Natural killer cell (primary cell): ENCODE results near the gene HOXC5. TPM values are rescaled to one million over a fixed set of nuclear protein-coding genes. Genes with fewer than 3 reads are reported as not detected.
A peak's percentile ranks its signal among the peaks of the same experiment; 100 is the strongest.
"Not testable (repeated sequence)": the region's sequence is repeated elsewhere in the genome, so short reads cannot be mapped to it uniquely, and the experiment has no call there.

Source experiments
- ATAC-seq, 3 donors: fragments of 150-1000 bp in 2 of 3; fragments of 200-7000 bp in 1 of 3; cut with Tn5 transposase; 1 replicate in 1 of 3; 2 replicates in 2 of 3; pipeline ENCODE4 v1.10.0; 2021; ENCODE audit warnings: mild to moderate bottlenecking in 2 of 3, moderate library complexity in 2 of 3
- DNase-seq, 2 donors: peaks; one replicate each; pipeline versions ENCODE4 v3.0.0 to v3.0.0-alpha.2; 2013 to 2021; ENCODE audit warnings: mixed read lengths in 1 of 2
- H3K27ac ChIP-seq: one replicate; pipeline ENCODE4 v1.5.1; 2013; ENCODE audit warnings: mild to moderate bottlenecking, low read length
- H3K27me3 ChIP-seq: one replicate; pipeline ENCODE4 v1.6.1; 2013; ENCODE audit warnings: low read length; ENCODE audit not compliant: control insufficient read depth, insufficient read depth
- H3K36me3 ChIP-seq: one replicate; pipeline ENCODE4 v1.6.1; 2013; ENCODE audit warnings: low read length; ENCODE audit not compliant: control insufficient read depth, insufficient read depth
- H3K4me1 ChIP-seq: one replicate; pipeline ENCODE4 v1.6.1; 2013; ENCODE audit warnings: low read length; ENCODE audit not compliant: control insufficient read depth, insufficient read depth
- H3K4me3 ChIP-seq: one replicate; pipeline ENCODE4 v1.5.1; 2013; ENCODE audit warnings: low read length
- H3K9me3 ChIP-seq: one replicate; pipeline ENCODE4 v1.6.1; 2013; ENCODE audit warnings: low read length; ENCODE audit not compliant: control insufficient read depth, insufficient read depth
- H3K27ac Mint-ChIP-seq, 2 donors: one replicate each; pipeline ENCODE4 v1.8.0; 2022; ENCODE audit warnings: mild to moderate bottlenecking in 2 of 2, mixed read lengths in 2 of 2, moderate library complexity in 1 of 2
- H3K27me3 Mint-ChIP-seq, 2 donors: one replicate each; pipeline ENCODE4 v1.8.0; 2022; ENCODE audit warnings: low read depth in 2 of 2, mixed read lengths in 2 of 2
- H3K36me3 Mint-ChIP-seq: one replicate; pipeline ENCODE4 v1.8.0; 2022; ENCODE audit warnings: mixed read lengths
- H3K4me1 Mint-ChIP-seq, 2 donors: one replicate each; pipeline ENCODE4 v1.8.0; 2022; ENCODE audit warnings: mixed read lengths in 2 of 2
- H3K4me3 Mint-ChIP-seq: one replicate; pipeline ENCODE4 v1.8.0; 2022; ENCODE audit warnings: mild to moderate bottlenecking, moderate library complexity, mixed read lengths
- H3K9me3 Mint-ChIP-seq, 2 donors: one replicate each; pipeline ENCODE4 v1.8.0; 2022; ENCODE audit warnings: mixed read lengths in 2 of 2
- WGBS: methylation state at CpG from one replicate; pipeline ENCODE4 v1.1.7; 2013; ENCODE audit warnings: missing lambda C conversion rate; ENCODE audit not compliant: insufficient coverage; 5-methylcytosine and 5-hydroxymethylcytosine counted together
- intact Hi-C: fragments of 100-400 bp; cut with micrococcal nuclease; formaldehyde crosslinking; loops from one replicate; pipeline ENCODE4 v1.14.2; 2022
- total RNA-seq, 4 donors: library from RNA; stranded (reverse); fragments of 120-200 nt in 1 of 4; gene quantifications; one replicate each; pipeline versions ENCODE4 v1.2.3 to v1.2.4, GENCODE V29; 2013 to 2022
- TF ChIP-seq, protein P1 (sequence below): fragments of 200-600 bp; IDR thresholded peaks from one replicate; pipeline ENCODE4 v1.8.0; 2022; ENCODE audit warnings: antibody characterized with exemption

HOXC5 gene
- total RNA-seq, 3 donors from 2014 or later (not counting 1 experiment from before 2014, with no cell fraction given) = 0.20 TPM; not detected in 2

GRCh38 chr12:54075409-54075808 lies 42.6 kb downstream of the HOXC5 start:
- H3K4me1 ChIP-seq = peaks cover 1% of the 10 kb centered on the region
- no peaks in the 10 kb centered on the region for H3K9me3 ChIP-seq
- peaks cover 2 to 8% of the 10 kb centered on the region in 2 donors for H3K4me1 Mint-ChIP-seq
- no peak for DNase-seq
- peaks cover 6% of the 10 kb centered on the region for H3K27me3 ChIP-seq
- peaks cover 0 to 15% of the 10 kb centered on the region in 2 donors for H3K27me3 Mint-ChIP-seq
- no peak overlapping the region for H3K27ac Mint-ChIP-seq
- TF ChIP-seq, protein P1, sequence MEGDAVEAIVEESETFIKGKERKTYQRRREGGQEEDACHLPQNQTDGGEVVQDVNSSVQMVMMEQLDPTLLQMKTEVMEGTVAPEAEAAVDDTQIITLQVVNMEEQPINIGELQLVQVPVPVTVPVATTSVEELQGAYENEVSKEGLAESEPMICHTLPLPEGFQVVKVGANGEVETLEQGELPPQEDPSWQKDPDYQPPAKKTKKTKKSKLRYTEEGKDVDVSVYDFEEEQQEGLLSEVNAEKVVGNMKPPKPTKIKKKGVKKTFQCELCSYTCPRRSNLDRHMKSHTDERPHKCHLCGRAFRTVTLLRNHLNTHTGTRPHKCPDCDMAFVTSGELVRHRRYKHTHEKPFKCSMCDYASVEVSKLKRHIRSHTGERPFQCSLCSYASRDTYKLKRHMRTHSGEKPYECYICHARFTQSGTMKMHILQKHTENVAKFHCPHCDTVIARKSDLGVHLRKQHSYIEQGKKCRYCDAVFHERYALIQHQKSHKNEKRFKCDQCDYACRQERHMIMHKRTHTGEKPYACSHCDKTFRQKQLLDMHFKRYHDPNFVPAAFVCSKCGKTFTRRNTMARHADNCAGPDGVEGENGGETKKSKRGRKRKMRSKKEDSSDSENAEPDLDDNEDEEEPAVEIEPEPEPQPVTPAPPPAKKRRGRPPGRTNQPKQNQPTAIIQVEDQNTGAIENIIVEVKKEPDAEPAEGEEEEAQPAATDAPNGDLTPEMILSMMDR = no peak
- H3K4me3 ChIP-seq = no peak overlapping the region
- no peak overlapping the region for H3K4me3 Mint-ChIP-seq
- intact Hi-C loops = no loop called here
- no peaks in the 10 kb centered on the region for H3K36me3 ChIP-seq
- ATAC-seq = no peak
- H3K36me3 Mint-ChIP-seq = no peaks in the 10 kb centered on the region
- no peaks in the 10 kb centered on the region for H3K9me3 Mint-ChIP-seq
- H3K27ac ChIP-seq = no peak overlapping the region
- 76% methylated on average over 5 of the region's 6 CpGs for WGBS

GRCh38 chr12:54075974-54076373 lies 43.1 kb downstream of the HOXC5 start:
- no peak overlapping the region for H3K27ac ChIP-seq
- no peaks in the 10 kb centered on the region for H3K9me3 ChIP-seq
- H3K9me3 Mint-ChIP-seq = no peaks in the 10 kb centered on the region
- intact Hi-C loops = no loop called here
- no peaks in the 10 kb centered on the region for H3K36me3 ChIP-seq
- H3K4me1 ChIP-seq = peaks cover 7% of the 10 kb centered on the region
- peaks cover 5% of the 10 kb centered on the region for H3K27me3 ChIP-seq
- H3K4me3 Mint-ChIP-seq = no peak overlapping the region
- H3K27ac Mint-ChIP-seq = no peak overlapping the region
- no peaks in the 10 kb centered on the region for H3K36me3 Mint-ChIP-seq
- TF ChIP-seq, protein P1 = no peak
- DNase-seq (no peak), ATAC-seq (no peak)
- H3K4me3 ChIP-seq = no peak overlapping the region
- H3K4me1 Mint-ChIP-seq = peaks cover 8 to 14% of the 10 kb centered on the region in 2 donors
- H3K27me3 Mint-ChIP-seq = peaks cover 0 to 15% of the 10 kb centered on the region in 2 donors

DNA sequence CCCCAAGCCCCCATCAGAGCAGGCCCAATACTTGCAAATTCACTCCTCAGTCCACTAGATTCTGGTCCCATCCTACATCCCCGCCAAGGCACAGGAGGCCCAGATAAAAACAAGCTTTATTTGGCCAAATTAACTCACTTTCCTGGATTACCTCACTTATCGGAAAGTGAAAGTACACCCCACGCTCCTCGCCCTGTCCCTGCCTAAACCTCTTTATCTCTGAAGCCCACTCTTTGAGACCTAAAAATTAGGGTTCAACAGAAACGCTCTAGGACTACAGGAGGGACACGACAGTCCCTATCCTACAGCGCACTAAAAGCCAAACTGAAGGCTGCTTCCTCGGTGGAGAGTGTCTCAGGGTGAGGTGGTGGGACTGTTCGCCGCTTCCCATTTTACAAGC lies 45.0 kb downstream of the HOXC5 start:
- DNase-seq, H3K9me3 Mint-ChIP-seq, H3K9me3 ChIP-seq, H3K36me3 ChIP-seq, ATAC-seq, H3K27ac Mint-ChIP-seq, H3K27me3 ChIP-seq, H3K4me3 Mint-ChIP-seq, H3K4me3 ChIP-seq, H3K36me3 Mint-ChIP-seq, H3K27ac ChIP-seq, intact Hi-C loops: not testable (repeated sequence)
- peaks cover 27 to 29% of the 10 kb centered on the region in 2 donors for H3K4me1 Mint-ChIP-seq
- 84% methylated on average over 10 of the region's 10 CpGs for WGBS
- H3K27me3 Mint-ChIP-seq = peaks cover 0 to 13% of the 10 kb centered on the region in 2 donors
- peaks cover 16% of the 10 kb centered on the region for H3K4me1 ChIP-seq

GRCh38 chr12:54079115-54079514 lies 46.3 kb downstream of the HOXC5 start:
- H3K9me3 Mint-ChIP-seq, H3K36me3 Mint-ChIP-seq, H3K4me3 ChIP-seq, H3K9me3 ChIP-seq, H3K27me3 ChIP-seq, ATAC-seq, intact Hi-C loops, H3K27ac ChIP-seq, H3K27me3 Mint-ChIP-seq, DNase-seq, H3K36me3 ChIP-seq: not testable (repeated sequence)
- Mint-ChIP-seq H3K27ac (peak overlapping the region; percentile 44 to 99), H3K4me3 (peak overlapping the region; percentile 38), H3K4me1 (peaks cover 36 to 38% of the 10 kb centered on the region in 2 donors)
- H3K4me1 ChIP-seq = peaks cover 22% of the 10 kb centered on the region
- WGBS = 97% methylated on average over 8 of the region's 9 CpGs

- Mint-ChIP-seq H3K27ac (peak overlapping the region; percentile 90 to 99), H3K4me1 (peaks cover 36 to 38% of the 10 kb centered on the region in 2 donors), H3K4me3 (peak overlapping the region; percentile 95)
- H3K9me3 ChIP-seq, H3K27me3 Mint-ChIP-seq, DNase-seq, ATAC-seq, H3K36me3 Mint-ChIP-seq, H3K27me3 ChIP-seq, H3K4me3 ChIP-seq, H3K9me3 Mint-ChIP-seq, H3K36me3 ChIP-seq: not testable (repeated sequence)
- peak overlapping the region; percentile 82 for H3K27ac ChIP-seq
- H3K4me1 ChIP-seq = peaks cover 22% of the 10 kb centered on the region
- 96% methylated on average over 17 of the region's 19 CpGs for WGBS
- intact Hi-C loops = loop anchor here (10.0 kb wide), 1 partner anchor 45 kb away; the partner anchor contains the start of gene HOXC5
Observed at GRCh38 chr12:54080008-54080924, 47.4 kb downstream of the HOXC5 start.

DNA sequence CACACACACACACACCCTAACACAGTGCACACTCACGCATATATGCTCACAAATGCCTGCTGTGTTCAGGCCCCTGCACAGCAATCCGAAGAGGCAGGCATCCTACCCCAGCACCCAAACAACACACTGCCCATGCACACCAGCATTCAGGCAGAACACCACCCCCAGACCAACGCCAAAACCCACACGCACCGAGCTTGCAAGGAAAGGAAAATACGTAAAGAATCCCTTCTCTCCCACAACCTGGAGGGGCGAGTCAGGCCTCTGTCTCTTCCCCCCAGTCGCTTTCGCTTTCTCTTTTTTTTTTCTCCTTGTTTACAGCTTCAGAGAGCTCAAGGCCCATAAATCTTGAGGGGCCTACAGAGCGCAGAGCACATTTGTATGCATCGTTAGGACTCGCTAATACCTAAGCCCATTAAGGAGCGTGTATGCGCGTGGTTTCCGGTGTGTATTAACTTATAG lies 48.2 kb downstream of the HOXC5 start:
- 7% methylated on average over 9 of the region's 16 CpGs for WGBS
- peak overlapping the region; percentile 41 for H3K4me3 ChIP-seq

More for the DNA sequence above, 48.2 kb downstream of the HOXC5 start:
- not testable (repeated sequence) for H3K36me3 Mint-ChIP-seq, H3K27me3 Mint-ChIP-seq, ATAC-seq, H3K9me3 Mint-ChIP-seq, H3K9me3 ChIP-seq, H3K36me3 ChIP-seq, H3K27me3 ChIP-seq
- Histone ChIP-seq H3K27ac (peak overlapping the region; percentile 82), H3K4me1 (peaks cover 22% of the 10 kb centered on the region)
- Mint-ChIP-seq H3K4me3 (peak overlapping the region; percentile 95), H3K4me1 (peaks cover 36 to 38% of the 10 kb centered on the region in 2 donors), H3K27ac (peak overlapping the region; percentile 90 to 99)
- DNase-seq = peak; percentile 28 to 64
- intact Hi-C loops = loop anchor here (10.0 kb wide), 1 partner anchor 46 kb away; the partner anchor contains the start of gene HOXC5
